Osteocyte (in vitro differentiated cells): ENCODE measurements around the gene IGF1R. TPM values are rescaled to one million over a fixed set of nuclear protein-coding genes. Genes with fewer than 3 reads are reported as not detected.

Experiments used
- DNase-seq: peaks from one replicate; pipeline ENCODE4 v3.0.0; 2021; ENCODE audit warnings: mixed read lengths; ENCODE audit not compliant: unreplicated experiment; ENCODE audit errors: extremely low spot score
- H3K27ac Mint-ChIP-seq: one replicate; pipeline ENCODE4 v1.8.0; 2021; ENCODE audit warnings: mild to moderate bottlenecking, mixed read lengths; ENCODE audit not compliant: unreplicated experiment
- H3K27me3 Mint-ChIP-seq: one replicate; pipeline ENCODE4 v1.8.0; 2021; ENCODE audit warnings: mixed read lengths; ENCODE audit not compliant: unreplicated experiment
- H3K36me3 Mint-ChIP-seq: one replicate; pipeline ENCODE4 v1.8.0; 2021; ENCODE audit warnings: mixed read lengths; ENCODE audit not compliant: unreplicated experiment
- H3K4me1 Mint-ChIP-seq: one replicate; pipeline ENCODE4 v1.8.0; 2021; ENCODE audit warnings: mixed read lengths; ENCODE audit not compliant: unreplicated experiment
- H3K4me3 Mint-ChIP-seq: one replicate; pipeline ENCODE4 v1.8.0; 2021; ENCODE audit warnings: mild to moderate bottlenecking, moderate library complexity, mixed read lengths; ENCODE audit not compliant: unreplicated experiment
- H3K9me3 Mint-ChIP-seq: one replicate; pipeline ENCODE4 v1.8.0; 2021; ENCODE audit warnings: mixed read lengths; ENCODE audit not compliant: unreplicated experiment
- total RNA-seq: library from RNA; stranded (reverse); gene quantifications from 2 replicates; pipeline ENCODE4 v1.2.1, GENCODE V29; 2021
- TF ChIP-seq, protein P1 (sequence below): fragments of 200-600 bp; sonication (generic); IDR thresholded peaks from 2 replicates; pipeline ENCODE4 v1.5.0; 2021; ENCODE audit warnings: antibody characterized with exemption, mild to moderate bottlenecking, moderate library complexity

The IGF1R gene
- total RNA-seq, 1 donor from 2014 or later, result 174 TPM

DNA sequence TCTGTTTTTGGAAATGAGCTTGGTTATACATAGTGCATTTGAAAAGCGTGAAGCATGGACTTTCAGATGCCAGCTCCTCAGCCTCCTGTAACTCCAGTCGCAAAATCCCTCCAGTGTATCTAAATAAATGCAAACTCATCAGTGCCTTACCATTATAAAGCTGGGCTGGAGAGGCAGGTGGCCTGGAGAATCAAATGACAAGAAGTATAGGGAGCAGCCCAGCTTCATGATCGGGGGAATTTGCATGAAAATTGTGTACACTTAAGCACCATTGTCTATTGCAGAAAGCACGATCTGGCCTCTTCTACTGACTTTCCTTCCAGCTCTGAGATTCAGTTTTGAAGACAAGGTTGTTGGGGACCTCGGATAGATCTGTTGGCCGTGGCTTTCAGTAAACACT is 71.7 kb downstream of the IGF1R start:
- no peaks in the 10 kb centered on the region for H3K36me3 Mint-ChIP-seq
- H3K27me3 Mint-ChIP-seq, result no peaks in the 10 kb centered on the region
- peak overlapping the region; percentile 5 for H3K27ac Mint-ChIP-seq
- no peaks in the 10 kb centered on the region for H3K9me3 Mint-ChIP-seq
- no peak overlapping the region for H3K4me3 Mint-ChIP-seq
- DNase-seq, result no peak
- H3K4me1 Mint-ChIP-seq, result peaks cover 93% of the 10 kb centered on the region
- TF ChIP-seq, protein P1, sequence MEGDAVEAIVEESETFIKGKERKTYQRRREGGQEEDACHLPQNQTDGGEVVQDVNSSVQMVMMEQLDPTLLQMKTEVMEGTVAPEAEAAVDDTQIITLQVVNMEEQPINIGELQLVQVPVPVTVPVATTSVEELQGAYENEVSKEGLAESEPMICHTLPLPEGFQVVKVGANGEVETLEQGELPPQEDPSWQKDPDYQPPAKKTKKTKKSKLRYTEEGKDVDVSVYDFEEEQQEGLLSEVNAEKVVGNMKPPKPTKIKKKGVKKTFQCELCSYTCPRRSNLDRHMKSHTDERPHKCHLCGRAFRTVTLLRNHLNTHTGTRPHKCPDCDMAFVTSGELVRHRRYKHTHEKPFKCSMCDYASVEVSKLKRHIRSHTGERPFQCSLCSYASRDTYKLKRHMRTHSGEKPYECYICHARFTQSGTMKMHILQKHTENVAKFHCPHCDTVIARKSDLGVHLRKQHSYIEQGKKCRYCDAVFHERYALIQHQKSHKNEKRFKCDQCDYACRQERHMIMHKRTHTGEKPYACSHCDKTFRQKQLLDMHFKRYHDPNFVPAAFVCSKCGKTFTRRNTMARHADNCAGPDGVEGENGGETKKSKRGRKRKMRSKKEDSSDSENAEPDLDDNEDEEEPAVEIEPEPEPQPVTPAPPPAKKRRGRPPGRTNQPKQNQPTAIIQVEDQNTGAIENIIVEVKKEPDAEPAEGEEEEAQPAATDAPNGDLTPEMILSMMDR, result no peak

GRCh38 chr15:98720577-98721565 is 72.5 kb downstream of the IGF1R start:
- H3K9me3 Mint-ChIP-seq, result no peaks in the 10 kb centered on the region
- TF ChIP-seq, protein P1, result no peak
- peaks cover 91% of the 10 kb centered on the region for H3K4me1 Mint-ChIP-seq
- peak overlapping the region; percentile 5 for H3K27ac Mint-ChIP-seq
- H3K4me3 Mint-ChIP-seq, result no peak overlapping the region
- no peak for DNase-seq
- H3K27me3 Mint-ChIP-seq, result no peaks in the 10 kb centered on the region
- no peaks in the 10 kb centered on the region for H3K36me3 Mint-ChIP-seq

DNA sequence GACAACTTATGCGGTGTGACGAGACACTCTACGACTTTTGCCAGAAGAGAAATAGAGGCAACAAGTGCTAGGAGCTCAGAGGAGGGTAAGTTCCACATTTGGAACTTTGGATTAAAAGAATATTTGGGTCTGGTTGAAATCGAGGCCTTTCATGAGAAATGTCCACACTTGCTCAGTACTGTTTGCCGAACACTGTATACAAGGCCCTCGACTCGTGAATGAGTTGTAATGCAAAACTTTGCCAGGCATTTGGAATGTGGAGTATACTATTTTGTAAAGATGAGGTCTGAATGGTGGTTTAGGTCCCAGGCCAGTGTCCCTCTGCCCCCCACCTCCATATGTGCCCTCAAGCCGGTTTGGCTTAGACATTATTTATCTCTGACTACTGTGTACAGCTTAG is 73.9 kb downstream of the IGF1R start:
- H3K9me3 Mint-ChIP-seq, result no peaks in the 10 kb centered on the region
- H3K4me1 Mint-ChIP-seq, result peaks cover 94% of the 10 kb centered on the region
- H3K27ac Mint-ChIP-seq, result peak overlapping the region; percentile 63

DNA sequence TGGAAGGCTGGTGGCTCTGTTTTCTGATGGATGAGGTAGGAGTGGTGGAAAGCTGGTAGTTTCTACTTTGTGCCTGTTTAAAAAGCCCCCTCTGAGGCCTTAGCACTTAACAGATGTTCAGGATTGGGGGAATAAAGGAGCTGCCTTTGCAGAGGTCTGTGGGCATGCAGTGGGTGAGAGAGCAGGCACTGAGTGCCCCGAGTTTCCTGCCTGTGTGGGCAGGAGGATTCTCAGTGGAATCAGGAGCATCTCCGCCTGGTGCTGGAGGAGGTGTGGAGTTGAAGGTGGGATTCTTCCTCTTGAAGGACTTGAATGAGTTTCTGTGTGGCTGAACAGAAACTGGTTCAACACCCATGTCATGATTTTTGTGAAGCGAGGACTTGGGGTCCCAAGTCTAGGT is 74.3 kb downstream of the IGF1R start:
- Mint-ChIP-seq H3K27ac (peak overlapping the region; percentile 63), H3K9me3 (no peaks in the 10 kb centered on the region), H3K36me3 (no peaks in the 10 kb centered on the region), H3K4me1 (peaks cover 94% of the 10 kb centered on the region), H3K4me3 (no peak overlapping the region), H3K27me3 (no peaks in the 10 kb centered on the region)
- TF ChIP-seq, protein P1, result no peak
- DNase-seq, result no peak

More for the DNA sequence above, 73.9 kb downstream of the IGF1R start:
- H3K4me3 Mint-ChIP-seq, result no peak overlapping the region
- TF ChIP-seq, protein P1, result no peak
- no peaks in the 10 kb centered on the region for H3K27me3 Mint-ChIP-seq
- H3K36me3 Mint-ChIP-seq, result no peaks in the 10 kb centered on the region
- no peak for DNase-seq

DNA sequence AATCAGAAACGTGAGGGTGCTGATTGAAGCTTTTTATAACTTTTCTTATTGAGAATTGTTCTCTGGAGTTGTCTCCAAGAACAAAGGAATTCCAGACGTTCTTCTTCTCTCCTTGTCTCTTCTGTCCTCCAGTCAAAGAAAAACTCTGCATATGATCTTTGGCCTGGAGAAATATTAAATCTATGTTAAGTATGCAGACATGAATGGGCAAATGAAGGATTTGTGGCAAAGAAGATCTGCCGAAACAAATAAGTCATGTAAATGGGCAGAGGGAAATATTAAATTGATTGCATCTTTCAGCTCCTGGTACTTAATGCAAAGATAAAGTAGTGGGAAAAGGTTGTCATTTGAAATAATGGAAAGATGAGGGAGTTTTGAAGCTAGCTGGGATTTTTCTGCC is 74.9 kb downstream of the IGF1R start:
- Mint-ChIP-seq H3K27me3 (no peaks in the 10 kb centered on the region), H3K4me1 (peaks cover 94% of the 10 kb centered on the region), H3K27ac (peak overlapping the region; percentile 63)

More for the DNA sequence above, 74.9 kb downstream of the IGF1R start:
- no peak for DNase-seq
- Mint-ChIP-seq H3K4me3 (no peak overlapping the region), H3K9me3 (no peaks in the 10 kb centered on the region), H3K36me3 (no peaks in the 10 kb centered on the region)
- TF ChIP-seq, protein P1, result no peak
